ENCODE measurements around the gene APLN.

APLN gene

GRCh38 chrX:129640737-129641136 is 14.0 kb downstream of the APLN start:
- DNase-seq = no peak

DNA sequence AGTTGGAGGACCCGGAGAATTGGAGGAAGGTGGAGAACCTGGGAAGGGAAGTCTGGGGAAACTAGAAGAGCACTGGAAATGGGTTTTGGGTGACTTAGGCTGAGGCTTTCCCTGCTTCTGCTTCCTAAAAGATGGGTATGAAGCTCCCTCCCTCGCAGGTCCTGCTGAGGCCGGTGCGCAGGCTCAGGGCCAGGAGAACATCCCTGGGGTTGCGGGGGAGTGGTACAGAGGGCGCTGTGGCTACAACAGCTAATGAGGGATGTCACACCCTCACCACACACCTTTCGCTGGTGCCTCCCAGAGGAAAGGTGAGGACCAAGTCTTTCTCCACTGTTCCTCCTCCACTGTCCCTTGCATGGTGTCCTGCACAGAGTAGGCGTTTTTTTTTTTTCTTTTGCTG is 15.8 kb downstream of the APLN start:
- no peak for DNase-seq

GRCh38 chrX:129637217-129638109 is 17.3 kb downstream of the APLN start:
- peak; percentile 50 for DNase-seq

DNA sequence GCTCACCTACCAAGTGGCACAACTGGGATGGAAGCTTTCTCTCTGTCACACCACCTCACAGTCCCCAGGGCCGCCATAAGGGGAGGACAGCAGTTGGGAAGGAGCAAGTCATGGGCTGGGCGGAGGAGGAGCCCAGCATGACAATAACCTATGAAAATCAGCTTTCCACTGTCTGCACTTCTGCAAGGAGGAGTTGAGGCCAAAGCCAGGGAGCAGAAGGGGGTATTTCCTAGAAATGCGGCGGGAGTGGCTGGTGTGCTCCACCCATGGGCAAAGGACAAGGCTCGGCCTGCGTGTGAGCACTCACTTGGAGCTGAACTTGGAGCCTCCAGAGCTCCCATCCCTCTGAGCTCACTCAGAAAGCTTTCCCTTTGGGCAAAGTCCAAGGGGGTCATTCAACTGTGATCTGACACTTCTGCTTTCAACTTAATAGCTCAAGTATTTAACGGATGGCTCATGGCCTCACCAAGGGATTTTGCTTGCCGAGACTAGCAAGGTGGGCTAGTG is 18.5 kb downstream of the APLN start:
- DNase-seq = no peak

DNA sequence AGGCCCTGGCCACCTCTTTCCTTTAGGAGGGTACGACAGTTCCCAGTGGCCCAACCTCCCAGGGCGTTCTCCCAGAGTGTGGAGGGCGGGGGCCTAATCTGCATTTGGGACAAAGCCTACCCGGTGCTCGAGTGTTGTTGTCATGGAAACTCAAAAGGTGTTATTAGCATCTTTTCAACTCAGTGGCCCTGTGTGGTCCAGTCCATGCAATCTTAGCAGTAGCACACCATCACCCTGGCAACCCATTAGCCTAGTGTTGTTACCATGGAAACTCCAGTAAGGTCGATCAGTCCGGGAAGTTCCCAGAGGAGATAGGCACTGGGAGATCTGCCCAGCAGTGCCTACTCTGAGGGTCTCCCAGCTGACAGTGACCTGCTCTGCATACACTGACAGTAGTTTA is 20.2 kb downstream of the APLN start:
- peak; percentile 75 for DNase-seq

DNA sequence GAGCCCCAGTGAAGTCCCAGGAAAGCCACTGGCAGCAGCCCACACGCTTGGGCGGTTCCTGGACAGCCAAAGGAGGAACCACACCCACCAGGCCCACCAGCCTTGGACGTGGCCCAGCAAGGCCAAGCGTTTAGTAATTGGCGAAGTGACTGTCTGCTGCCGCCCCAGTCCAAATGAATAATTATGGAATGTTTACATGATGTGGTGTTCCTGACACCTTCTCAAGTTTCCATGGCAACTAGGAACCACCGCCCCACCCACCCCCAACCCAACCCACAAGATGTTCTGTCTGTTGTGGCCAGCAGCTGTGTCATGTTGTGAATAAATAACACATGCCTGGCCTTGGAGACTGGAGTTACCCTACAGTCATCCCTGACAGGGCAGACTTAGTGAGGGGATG is 22.3 kb downstream of the APLN start:
- DNase-seq = no peak

GRCh38 chrX:129631849-129632248 is 22.9 kb downstream of the APLN start:
- no peak for DNase-seq

GRCh38 chrX:129629837-129630236 is 24.9 kb downstream of the APLN start:
- DNase-seq = no peak

DNA sequence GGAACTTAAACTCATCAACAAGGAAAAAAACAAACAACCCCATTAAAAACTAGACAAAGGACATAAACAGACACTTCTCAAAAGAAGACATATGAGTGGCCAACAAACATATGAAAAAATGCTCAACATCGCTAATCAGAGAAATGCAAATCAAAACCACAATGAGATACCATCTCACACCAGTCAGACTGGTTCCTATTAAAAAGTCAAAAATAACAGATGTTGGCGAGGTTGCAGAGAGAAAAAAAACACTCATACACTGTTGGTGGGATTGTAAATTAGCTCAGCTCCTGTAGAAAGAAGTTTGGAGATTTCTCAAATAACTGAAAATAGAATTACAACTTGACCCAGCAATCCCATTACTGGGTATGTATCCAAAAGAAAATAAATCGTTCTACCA is 28.7 kb downstream of the APLN start:
- DNase-seq = no peak

DNA sequence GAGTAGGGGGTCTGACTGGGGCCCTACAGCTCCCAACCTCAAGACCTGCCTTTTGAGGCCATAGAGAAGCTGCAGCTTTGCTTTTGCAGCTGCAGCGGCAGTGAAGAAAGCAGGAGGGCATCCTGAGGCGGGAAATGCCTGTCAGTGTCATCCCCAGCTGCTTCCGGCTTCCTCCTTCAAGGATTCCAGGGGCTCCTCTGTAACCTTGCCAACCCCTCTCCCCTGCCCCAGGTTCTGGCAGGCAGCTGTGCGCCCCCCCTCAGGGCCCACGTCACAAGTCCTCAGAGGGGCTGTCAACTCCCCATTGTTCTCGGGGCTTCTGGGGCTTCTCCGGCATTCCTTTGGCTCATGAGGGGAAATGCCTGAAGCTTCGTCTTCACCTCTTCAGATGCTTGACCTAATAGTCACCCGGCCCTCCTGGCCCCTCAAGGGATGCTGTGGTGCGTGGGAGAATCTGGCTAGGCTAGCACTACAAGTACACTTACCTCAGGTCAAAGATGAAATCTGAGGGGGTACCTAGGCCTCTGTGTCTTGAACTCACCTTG is 31.9 kb downstream of the APLN start:
- no peak for DNase-seq

DNA sequence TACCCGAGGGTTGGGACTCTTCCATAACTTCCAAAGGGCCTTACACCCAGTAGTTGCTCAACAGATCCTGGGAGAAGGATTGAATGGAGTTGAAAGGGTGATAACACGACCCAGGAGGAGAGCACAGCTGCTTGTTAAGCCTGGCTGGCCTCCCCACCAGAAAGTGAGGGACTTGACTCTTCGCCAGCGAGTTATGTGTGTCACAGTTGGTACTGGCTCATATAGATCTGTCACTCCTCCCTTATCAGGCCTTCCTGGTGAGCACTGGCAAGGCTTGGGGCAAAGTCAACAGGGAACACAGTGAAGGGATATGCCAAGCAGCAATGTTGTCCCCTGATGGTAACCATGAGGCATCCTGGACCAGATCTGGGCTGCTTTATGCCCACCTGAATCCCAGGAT is 35.8 kb downstream of the APLN start:
- DNase-seq = no peak

DNA sequence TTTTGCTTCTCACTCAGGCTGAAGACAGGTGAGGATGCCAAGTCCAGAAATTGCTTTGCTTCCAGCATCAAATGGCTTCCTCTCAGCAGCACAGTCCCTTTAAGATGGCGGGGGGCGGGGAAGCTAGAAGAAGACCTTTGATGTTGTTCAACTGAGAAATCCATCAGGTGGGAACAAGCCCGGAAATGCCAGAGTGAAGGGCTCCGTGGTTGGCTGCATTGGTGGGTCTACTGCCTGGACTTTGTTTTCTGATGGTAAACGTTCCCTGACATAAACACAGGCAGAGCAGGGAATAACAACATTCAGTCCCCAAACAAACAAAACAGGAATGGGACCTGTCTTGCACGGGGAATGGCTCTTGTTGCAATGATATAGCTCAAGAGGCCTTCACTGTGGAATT is 37.3 kb downstream of the APLN start:
- DNase-seq = no peak

DNA sequence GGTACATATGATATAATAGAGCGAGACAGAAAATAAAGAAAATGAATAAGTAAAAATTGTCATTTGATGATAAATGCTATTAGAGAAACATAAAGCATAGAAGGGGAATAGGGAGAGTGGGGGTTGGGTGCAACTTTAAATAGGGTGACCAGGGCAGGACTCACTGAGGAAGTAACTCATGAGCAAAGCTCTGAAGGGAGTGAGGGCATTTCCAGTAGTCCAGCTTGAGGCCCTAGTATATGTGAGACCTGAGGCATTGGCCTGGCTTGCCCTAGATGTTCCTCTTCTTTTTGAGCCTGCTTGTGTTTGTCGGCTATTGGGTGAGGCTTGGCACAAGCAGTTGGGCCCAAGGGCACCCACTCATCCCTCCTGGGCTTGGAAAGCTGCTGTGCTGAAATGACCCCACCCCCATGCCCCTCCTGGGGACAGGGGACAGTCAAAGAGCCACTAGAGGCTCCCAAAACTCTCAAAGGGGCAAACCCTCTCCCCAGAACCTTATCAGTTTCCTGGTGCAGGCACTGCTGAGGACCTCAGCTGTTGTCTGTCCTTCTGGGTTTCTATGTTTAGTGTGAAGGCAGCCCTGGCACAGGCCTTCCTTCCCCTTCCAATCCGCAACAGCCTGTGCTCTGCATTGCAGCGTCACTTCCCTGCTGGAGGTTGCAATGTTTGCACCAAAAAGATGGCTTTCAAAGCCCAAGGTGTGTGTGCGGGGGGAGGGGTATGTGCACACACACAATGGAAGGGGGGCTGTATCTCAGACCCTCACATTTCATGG is 40.1 kb downstream of the APLN start:
- DNase-seq = no peak

GRCh38 chrX:129613596-129613995 is 41.2 kb downstream of the APLN start:
- no peak for DNase-seq

DNA sequence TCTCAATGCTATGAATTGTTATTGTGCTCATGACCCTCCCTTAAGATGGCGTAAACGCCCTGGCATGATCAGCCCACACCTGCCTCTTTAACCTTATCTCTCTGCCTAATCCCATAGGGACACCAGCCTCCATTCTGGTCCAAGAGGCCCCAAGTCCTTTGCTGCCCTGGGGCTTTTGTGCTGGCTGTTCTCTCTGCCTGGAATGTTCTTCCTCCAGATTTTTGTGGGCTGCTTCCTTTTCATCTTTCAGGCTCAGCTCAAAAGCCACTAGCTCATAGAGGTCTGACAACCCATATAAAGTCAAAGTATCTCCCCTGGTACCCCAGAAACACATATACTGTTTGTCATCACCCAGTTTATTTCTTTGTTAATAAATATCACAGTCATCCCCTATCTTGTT is 42.4 kb downstream of the APLN start:
- no peak for DNase-seq

DNA sequence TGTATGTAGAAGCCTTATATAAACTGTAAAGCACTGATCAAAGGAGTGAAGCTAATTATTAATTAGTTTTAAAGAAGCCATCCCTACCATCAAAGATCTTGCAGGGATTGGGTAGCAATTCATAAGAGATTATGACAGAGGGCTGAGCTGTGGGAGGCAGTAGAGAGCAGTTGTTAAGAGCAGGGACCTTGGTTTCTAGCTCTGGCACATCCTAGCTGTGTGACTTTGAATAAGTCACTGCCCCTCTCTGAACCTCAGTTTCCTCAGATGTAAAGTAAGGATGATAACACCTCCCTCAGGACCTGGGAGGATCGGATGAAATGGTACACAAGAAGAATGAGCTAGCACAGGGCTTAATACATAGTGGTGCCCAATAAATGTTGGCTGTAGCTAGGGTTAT is 45.4 kb downstream of the APLN start:
- no peak for DNase-seq

DNA sequence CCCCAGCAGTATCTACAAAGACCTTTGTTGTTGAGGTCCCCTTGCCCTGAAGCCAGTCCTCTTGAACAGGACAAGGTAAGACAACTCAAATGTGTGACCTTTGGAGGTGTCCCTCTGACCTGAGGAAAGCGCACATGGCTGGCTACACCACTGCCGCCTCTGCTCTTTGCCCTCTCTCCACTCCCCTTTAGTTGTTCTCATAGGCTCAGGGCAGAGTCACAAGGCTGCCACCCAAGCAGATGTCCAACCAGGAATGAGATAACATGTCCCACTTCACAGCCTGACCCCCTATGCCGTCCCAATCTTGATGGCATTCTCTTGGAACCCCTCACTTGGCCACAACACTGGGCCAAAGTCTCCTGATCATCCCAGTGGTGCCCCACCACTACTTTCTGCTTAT is 46.3 kb downstream of the APLN start:
- no peak for DNase-seq

- DNase-seq = peak; percentile 56
Measured at GRCh38 chrX:129606918-129607317, 47.8 kb downstream of the APLN start.

DNA sequence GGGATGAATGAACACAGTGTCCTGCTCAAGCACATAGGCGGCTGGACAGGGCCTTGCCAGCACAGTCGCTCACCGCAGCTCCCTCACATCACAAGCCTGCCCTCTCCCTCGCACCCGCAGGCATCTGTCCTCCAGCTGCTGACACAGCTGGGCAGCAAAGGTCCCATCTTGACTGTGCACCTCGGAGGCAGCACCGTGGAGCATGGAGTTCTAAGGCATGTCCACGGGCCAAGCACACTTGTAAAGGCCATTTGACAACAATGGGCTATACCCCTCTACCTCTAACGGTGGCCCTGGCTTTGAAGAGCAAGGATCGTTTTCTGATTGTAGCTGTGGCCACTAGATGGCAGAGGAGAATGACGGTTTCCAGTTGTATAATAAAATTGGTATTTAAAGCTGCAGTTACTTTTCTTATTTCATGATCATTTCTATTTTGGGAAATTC is 53.8 kb downstream of the APLN start:
- peak; percentile 55 for DNase-seq

DNA sequence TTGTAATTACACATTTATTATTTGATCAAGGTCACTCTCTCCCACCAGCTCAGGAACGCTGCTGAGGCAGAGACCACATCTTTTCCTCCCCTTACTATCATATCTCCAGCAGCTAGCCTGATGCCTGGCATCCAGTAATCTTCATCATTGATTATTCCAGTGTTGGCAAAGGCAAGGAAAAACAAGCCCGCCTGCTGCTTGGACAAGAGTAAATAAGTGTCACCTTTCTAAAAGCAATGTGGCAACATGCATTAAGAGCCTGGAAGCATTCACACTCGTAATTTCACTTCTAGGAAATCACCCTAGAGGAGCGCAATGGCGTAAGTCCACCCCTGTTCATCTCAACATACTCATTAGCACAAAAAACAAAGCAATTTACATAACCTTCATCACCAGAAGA is 54.8 kb downstream of the APLN start:
- DNase-seq = no peak

GRCh38 chrX:129599499-129599898 is 55.3 kb downstream of the APLN start:
- no peak for DNase-seq

GRCh38 chrX:129597905-129598304 is 56.9 kb downstream of the APLN start:
- no peak for DNase-seq

GRCh38 chrX:129596077-129596476 is 58.7 kb downstream of the APLN start:
- DNase-seq = no peak
